ENCODE measurements around the gene SARDH.

DNA sequence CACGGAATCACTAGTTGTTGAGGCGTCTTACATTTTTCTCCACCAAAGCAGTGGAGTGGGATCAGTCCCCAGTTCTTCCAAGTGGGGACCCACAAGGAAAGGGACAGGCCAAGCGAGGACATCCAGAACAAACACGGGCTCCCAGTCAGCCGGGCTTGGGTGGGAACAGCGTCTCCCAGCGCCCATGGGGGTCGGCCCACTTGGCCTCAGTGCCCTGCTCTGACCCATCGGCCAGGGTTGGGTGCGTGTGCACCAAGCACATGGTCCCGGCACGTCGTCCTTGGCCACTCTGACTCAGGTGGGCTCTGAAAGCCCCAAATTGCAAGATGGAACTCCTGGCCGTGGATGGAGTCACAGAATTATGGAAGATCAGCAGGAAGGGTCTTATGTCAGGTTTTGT lies 64.1 kb downstream of the SARDH start:
- TF ChIP-seq CTCF (IDR thresholded peaks at IDR 0.05; ENCODE audit: control extremely low read depth in 1 of 3, insufficient read depth in 1 of 3, low read depth in 1 of 3, low read length in 3 of 3): no peak
- no peak for TF ChIP-seq EGR1 (IDR thresholded peaks at IDR 0.05; ENCODE audit: borderline replicate concordance, low read depth, low read length)
- no peak for TF ChIP-seq CREB1 (IDR thresholded peaks at IDR 0.05)
